ENCODE results near the gene RRAGC.
A peak's percentile ranks its signal among the peaks of the same experiment; 100 is the strongest.

Gene RRAGC

DNA sequence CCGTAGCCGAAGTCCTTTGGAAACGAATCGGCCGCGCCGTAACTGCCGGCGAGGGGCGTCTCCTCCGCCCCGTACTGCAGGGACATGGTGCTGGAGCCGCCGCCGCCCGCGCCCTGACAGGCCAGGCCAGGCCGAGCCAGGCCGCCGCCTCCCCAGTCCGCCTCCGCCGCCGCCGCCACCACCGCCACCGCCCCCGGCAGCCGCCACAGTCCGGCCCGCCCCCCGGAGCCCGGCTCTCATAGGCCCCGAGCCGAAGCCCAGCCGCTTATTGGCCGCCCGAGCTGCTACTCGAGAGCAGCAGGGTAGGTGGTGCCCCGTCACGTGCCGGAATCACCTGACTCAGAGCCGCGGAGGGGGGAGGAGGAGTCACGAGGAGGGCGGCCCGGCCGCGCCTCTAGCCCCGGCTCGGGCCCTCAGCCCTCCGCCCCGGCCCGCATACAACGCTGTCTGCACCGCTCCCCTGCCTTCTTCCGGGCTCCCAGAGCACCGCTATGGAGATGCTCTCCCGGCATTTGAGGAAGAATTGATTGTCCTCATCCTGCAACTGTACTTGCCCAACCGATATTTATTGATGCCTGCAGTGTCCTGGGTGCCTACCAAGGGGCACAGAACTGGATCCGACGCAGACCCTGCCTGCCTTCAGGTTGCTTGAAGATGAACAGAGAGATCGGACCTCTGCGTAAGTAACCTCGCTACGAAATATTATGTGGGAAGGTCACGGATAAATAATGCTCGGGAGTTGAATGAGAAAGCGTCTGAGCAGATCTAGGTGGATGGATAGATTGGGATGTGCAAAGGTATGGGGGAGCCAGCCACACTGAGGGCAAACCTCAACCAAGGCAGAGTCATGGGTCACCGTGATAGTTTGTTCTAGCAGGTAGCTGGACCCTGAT, at the start of gene RRAGC:
Gene RRAGC, minus strand, starts transcription at position 212 of the 893 bp plus-strand sequence. Its CDS starts 126 bp downstream, at position 86.
- no peak for TF ChIP-seq CTCF (IDR thresholded peaks at IDR 0.05; ENCODE audit: insufficient read depth, missing control alignments)
- FAIRE-seq (no peak), DNase-seq (ENCODE audit: insufficient read length, low spot score) (peak; percentile 91)

- FAIRE-seq: no peak
Observed at GRCh38 chr1:38908821-38909220, 49.2 kb upstream of the RRAGC start.

DNA sequence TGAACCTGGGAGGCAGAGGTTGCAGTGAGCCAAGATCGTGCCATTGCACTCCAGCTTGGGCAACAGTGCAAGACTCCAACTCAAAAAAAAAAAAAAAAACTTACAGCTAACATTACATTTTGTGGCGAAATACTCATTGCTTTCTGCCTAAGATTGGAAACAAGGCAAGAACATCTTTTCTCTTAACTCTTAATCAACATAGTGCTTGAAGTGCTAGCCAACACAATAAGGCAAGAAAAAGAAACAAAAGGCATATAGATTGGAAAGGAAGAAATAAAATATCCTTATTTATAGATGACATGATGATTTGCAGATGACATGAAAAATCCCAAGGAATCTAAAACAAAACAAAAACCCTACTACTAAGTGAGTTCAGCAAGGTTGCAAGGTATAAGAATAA, 46.4 kb upstream of the RRAGC start:
- DNase-seq (ENCODE audit: insufficient read length, low spot score) (no peak), FAIRE-seq (no peak)
- no peak for TF ChIP-seq CTCF (IDR thresholded peaks at IDR 0.05; ENCODE audit: insufficient read depth, missing control alignments)

More at GRCh38 chr1:38908821-38909220, 49.2 kb upstream of the RRAGC start:
- no peak for TF ChIP-seq CTCF (IDR thresholded peaks at IDR 0.05; ENCODE audit: insufficient read depth, missing control alignments)
- DNase-seq (ENCODE audit: insufficient read length, low spot score): no peak

DNA sequence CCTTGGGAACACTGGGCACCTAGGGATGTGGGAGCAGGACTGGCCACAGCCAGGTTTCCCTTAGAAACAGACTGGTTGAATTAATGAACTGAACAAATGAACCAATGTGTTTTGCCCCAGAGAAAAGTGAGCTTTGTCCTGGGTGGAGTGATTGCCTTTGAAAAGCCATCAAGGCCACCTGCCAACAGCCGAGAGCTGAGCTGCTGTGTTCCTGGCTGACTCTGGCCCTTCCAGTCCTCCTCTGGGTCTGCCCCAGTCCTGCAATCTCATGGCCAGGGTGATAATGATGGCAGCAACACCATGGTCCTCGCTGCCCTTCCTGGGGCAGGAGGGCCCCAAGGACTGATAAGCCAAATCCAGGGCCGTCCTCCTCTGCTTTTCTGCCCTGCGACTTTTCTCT, 40.0 kb upstream of the RRAGC start:
- FAIRE-seq: no peak
- no peak for DNase-seq (ENCODE audit: insufficient read length, low spot score)
- no peak for TF ChIP-seq CTCF (IDR thresholded peaks at IDR 0.05; ENCODE audit: insufficient read depth, missing control alignments)

- DNase-seq (ENCODE audit: insufficient read length, low spot score): no peak
- TF ChIP-seq CTCF (IDR thresholded peaks at IDR 0.05; ENCODE audit: insufficient read depth, missing control alignments): no peak
- FAIRE-seq: no peak
Observed at GRCh38 chr1:38898653-38899230, 39.2 kb upstream of the RRAGC start.

GRCh38 chr1:38896169-38896568, 36.6 kb upstream of the RRAGC start:
- TF ChIP-seq CTCF (IDR thresholded peaks at IDR 0.05; ENCODE audit: insufficient read depth, missing control alignments): no peak
- DNase-seq (ENCODE audit: insufficient read length, low spot score) (no peak), FAIRE-seq (no peak)

DNA sequence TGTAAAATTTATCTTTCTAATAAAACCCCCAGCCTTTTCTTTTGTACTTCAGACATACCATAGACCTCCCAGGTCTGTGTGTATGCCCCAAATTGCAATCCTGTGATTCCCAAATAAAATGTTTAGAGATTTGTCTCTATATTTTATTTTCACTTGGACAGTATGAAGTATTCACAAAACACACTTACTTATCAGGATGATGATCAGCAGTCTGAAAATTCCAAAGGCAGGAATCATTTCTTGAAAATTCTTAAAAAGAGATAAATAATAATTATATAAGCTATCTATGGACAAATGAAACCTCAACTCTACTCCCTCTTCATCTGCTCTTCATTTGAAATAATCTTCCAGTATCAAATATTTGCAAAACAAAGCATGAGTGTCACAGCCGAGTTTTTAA, 33.4 kb upstream of the RRAGC start:
- no peak for FAIRE-seq
- no peak for TF ChIP-seq CTCF (IDR thresholded peaks at IDR 0.05; ENCODE audit: insufficient read depth, missing control alignments)
- no peak for DNase-seq (ENCODE audit: insufficient read length, low spot score)

Data from D721Med (cell line).